B cell (primary cell): ENCODE measurements around the gene MUC3A. TPM values are rescaled to one million over a fixed set of nuclear protein-coding genes. Genes with fewer than 3 reads are reported as not detected.

Source experiments
- ATAC-seq: fragments of 200-7000 bp; cut with Tn5 transposase; one replicate; pipeline ENCODE4 v1.10.0; 2021; ENCODE audit warnings: low read depth, mild to moderate bottlenecking, moderate number of reproducible peaks, moderate library complexity
- CTCF ChIA-PET: fragments of 350-600 bp; sonication (Branson Sonifier 250); formaldehyde crosslinking; loops from one replicate; lab custom pipeline; 2021; ENCODE audit warnings: antibody characterized with exemption, inconsistent platforms; lab: Charles Lee
- POLR2A ChIA-PET: fragments of 350-600 bp; sonication (Branson Sonifier 250); formaldehyde crosslinking; loops from one replicate; lab custom pipeline; 2021; ENCODE audit warnings: antibody characterized with exemption; lab: Charles Lee
- DNase-seq: peaks from one replicate; pipeline ENCODE4 v3.0.0; 2013
- H2AFZ ChIP-seq: 2 replicates; pipeline ENCODE4 v1.6.1; 2012; ENCODE audit warnings: mild to moderate bottlenecking, low read depth, low read length; ENCODE audit not compliant: insufficient read depth, poor library complexity, severe bottlenecking
- H3K27ac ChIP-seq, 2 donors: 1 replicate in 1 of 2; 2 replicates in 1 of 2; pipeline ENCODE4 v1.5.1; 2012 to 2013; ENCODE audit warnings: low read length in 2 of 2, mild to moderate bottlenecking in 2 of 2, moderate library complexity in 1 of 2
- H3K27me3 ChIP-seq, 4 experiments: fragments of 200-600 bp in 1 of 4; sonication (generic) in 1 of 4; replicated peaks in 1 of 4; 1 replicate in 2 of 4; 2 replicates in 2 of 4; pipeline versions ENCODE4 v1.6.1 to v1.7.0; 2013 to 2016; ENCODE audit warnings: low read length in 3 of 4, mild to moderate bottlenecking in 2 of 4, mixed read lengths in 1 of 4, moderate library complexity in 1 of 4; ENCODE audit not compliant: insufficient read depth in 4 of 4, control insufficient read depth in 3 of 4; ENCODE audit errors: control extremely low read depth in 1 of 4
- H3K36me3 ChIP-seq, 2 experiments: replicated peaks in 1 of 2; 1 replicate in 1 of 2; 2 replicates in 1 of 2; pipeline versions ENCODE4 v1.6.1 to v1.7.1; 2013; ENCODE audit warnings: low read length in 1 of 2; ENCODE audit not compliant: insufficient read depth in 2 of 2, control insufficient read depth in 1 of 2; ENCODE audit errors: control extremely low read depth in 1 of 2, extremely low read depth in 1 of 2
- H3K4me1 ChIP-seq, 2 donors: fragments of 200-600 bp in 1 of 2; sonication (generic) in 1 of 2; 1 replicate in 1 of 2; 2 replicates in 1 of 2; pipeline versions ENCODE4 v1.5.1 to v1.6.1; 2013 to 2017; ENCODE audit warnings: low read length in 2 of 2; ENCODE audit not compliant: control insufficient read depth in 2 of 2, insufficient read depth in 2 of 2
- H3K4me2 ChIP-seq: replicated peaks from 2 replicates; pipeline ENCODE3; 2012; ENCODE audit warnings: mild to moderate bottlenecking, low read depth, low read length; ENCODE audit not compliant: poor library complexity, severe bottlenecking
- H3K4me3 ChIP-seq, 5 experiments: fragments of 200-600 bp in 1 of 5; sonication (generic) in 1 of 5; 1 replicate in 3 of 5; 2 replicates in 2 of 5; pipeline versions ENCODE4 v1.5.1 to v1.7.0; 2011 to 2016; ENCODE audit warnings: low read length in 4 of 5, mild to moderate bottlenecking in 4 of 5, low read depth in 2 of 5, control low read depth in 1 of 5, moderate library complexity in 1 of 5; ENCODE audit not compliant: insufficient read depth in 1 of 5; ENCODE audit errors: control extremely low read depth in 1 of 5, extremely low read depth in 1 of 5
- H3K79me2 ChIP-seq: fragments of 200-600 bp; sonication (generic); one replicate; pipeline ENCODE4 v1.6.0; 2016; ENCODE audit warnings: low read length; ENCODE audit not compliant: control insufficient read depth, insufficient read depth
- H3K9ac ChIP-seq: fragments of 200-600 bp; sonication (generic); 2 replicates; pipeline ENCODE4 v1.6.1; 2017; ENCODE audit warnings: mild to moderate bottlenecking, low read length, moderate library complexity
- H3K9me3 ChIP-seq, 3 donors: one replicate each; pipeline versions ENCODE4 v1.6.1 to v1.7.1; 2013; ENCODE audit warnings: low read length in 2 of 3; ENCODE audit not compliant: control insufficient read depth in 2 of 3, insufficient read depth in 1 of 3; ENCODE audit errors: control extremely low read depth in 1 of 3
- H4K20me1 ChIP-seq: 2 replicates; pipeline ENCODE4 v1.6.0; 2012; ENCODE audit warnings: mild to moderate bottlenecking, low read length; ENCODE audit not compliant: insufficient read depth, control insufficient read depth, poor library complexity, severe bottlenecking
- H3K27ac Mint-ChIP-seq: one replicate; pipeline ENCODE4 v1.8.0; 2021; ENCODE audit warnings: mixed read lengths
- H3K27me3 Mint-ChIP-seq: one replicate; pipeline ENCODE4 v1.8.0; 2021; ENCODE audit warnings: mixed read lengths
- H3K4me1 Mint-ChIP-seq: one replicate; pipeline ENCODE4 v1.8.0; 2021; ENCODE audit warnings: mixed read lengths
- H3K4me3 Mint-ChIP-seq: one replicate; pipeline ENCODE4 v1.8.0; 2021; ENCODE audit warnings: mixed read lengths
- H3K9me3 Mint-ChIP-seq: one replicate; pipeline ENCODE4 v1.8.0; 2022; ENCODE audit warnings: mixed read lengths; ENCODE audit not compliant: insufficient read depth
- CTCF ChIP-seq: fragments of 200-600 bp; IDR thresholded peaks from one replicate; pipeline ENCODE4 v1.8.0; 2022; ENCODE audit warnings: antibody characterized with exemption, mild to moderate bottlenecking
- EZH2 ChIP-seq: IDR thresholded peaks from 2 replicates; pipeline ENCODE4 v1.6.1; 2012; ENCODE audit warnings: borderline replicate concordance, low read depth, mild to moderate bottlenecking, moderate library complexity, low read length; ENCODE audit not compliant: insufficient read depth, poor library complexity, severe bottlenecking
- WGBS: methylation state at CpG from one replicate; pipeline ENCODE4 v1.1.5; 2013; ENCODE audit warnings: missing lambda C conversion rate; ENCODE audit not compliant: insufficient coverage; 5-methylcytosine and 5-hydroxymethylcytosine counted together
- intact Hi-C: fragments of 100-400 bp; cut with micrococcal nuclease; formaldehyde crosslinking; loops from one replicate; pipeline ENCODE4 v1.10.0; 2022
- polyA plus RNA-seq: library from polyadenylated mRNA; depleted of rRNA; stranded (reverse); fragments of >200 nt; gene quantifications from 2 replicates; pipeline ENCODE4 v1.2.3, GENCODE V29; 2012
- small RNA-seq: library from RNA; depleted of rRNA; stranded (forward); fragments of <200 nt; gene quantifications from one replicate; pipeline ENCODE3, GENCODE V24; 2012; ENCODE audit warnings: low replicate concordance, low read depth; ENCODE audit not compliant: insufficient read length
- total RNA-seq, 2 donors: library from RNA; stranded (reverse); fragments of 120-200 nt in 1 of 2; gene quantifications; 1 replicate in 1 of 2; 2 replicates in 1 of 2; pipeline versions ENCODE4 v1.2.3 to v1.2.4, GENCODE V29; 2013 to 2022

Gene MUC3A
- total and polyA plus RNA-seq, 2 donors (not counting 1 experiment from before 2014, with no cell fraction given), result not detected

DNA sequence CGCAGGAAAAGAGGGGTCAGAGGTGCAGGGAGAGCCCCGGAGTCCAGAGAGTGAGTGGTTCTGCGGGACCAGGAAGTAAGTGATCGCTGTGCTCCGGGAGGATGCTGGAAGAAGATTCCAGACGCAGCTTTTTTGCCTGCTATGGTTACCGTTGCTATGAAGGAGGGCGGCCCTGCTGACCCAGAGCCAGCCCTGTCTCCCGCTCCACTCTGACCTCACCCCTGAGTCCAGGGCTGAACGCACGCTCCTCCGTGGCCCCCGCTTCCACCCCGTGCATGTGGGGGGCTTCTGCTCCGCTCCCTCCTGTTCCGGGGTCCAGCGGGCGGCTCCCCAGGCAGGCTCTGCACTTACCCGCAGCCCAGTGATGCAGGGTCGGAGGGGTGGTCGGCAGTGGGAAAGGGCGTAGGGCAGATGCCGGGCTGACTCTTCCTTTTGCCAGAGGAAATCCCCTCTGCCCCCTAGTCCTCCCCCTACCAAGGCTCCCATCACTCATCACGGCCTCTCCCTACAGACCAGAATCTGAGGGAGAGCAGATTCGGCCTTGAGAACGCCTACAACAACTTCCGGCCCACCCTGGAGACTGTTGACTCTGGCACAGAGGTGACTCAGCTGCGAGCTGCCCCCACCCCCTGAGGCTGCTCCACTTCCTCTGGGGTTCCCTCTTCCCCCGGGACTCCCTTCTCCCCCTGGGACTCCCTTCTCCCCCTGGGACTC, 67.9 kb downstream of the MUC3A start:
- peak overlapping the region; percentile 37 for H3K27ac Mint-ChIP-seq
- Histone ChIP-seq H3K36me3 (no peaks in the 10 kb centered on the region), H3K9ac (peak overlapping the region; percentile 70), H3K27me3 (peaks cover 0 to 37% (median 0%) of the 10 kb centered on the region in 4 experiments), H4K20me1 (no peaks in the 10 kb centered on the region), H3K27ac (no peak overlapping the region), H3K9me3 (peaks cover 0 to 14% (median 0%) of the 10 kb centered on the region in 3 donors), H2AFZ (peak overlapping the region; percentile 78), H3K79me2 (no peaks in the 10 kb centered on the region), H3K4me3 (peak overlapping the region in 4 of 5 experiments; percentile 28 to 64 (median 46)), H3K4me1 (peaks cover 13 to 17% of the 10 kb centered on the region in 2 donors), H3K4me2 (peak overlapping the region; percentile 88)
- CTCF ChIA-PET, result no interaction called here
- H3K27me3 Mint-ChIP-seq, result peaks cover 25% of the 10 kb centered on the region
- H3K4me3 Mint-ChIP-seq, result peak overlapping the region; percentile 81
- no peaks in the 10 kb centered on the region for H3K9me3 Mint-ChIP-seq
- WGBS, result 6% methylated on average over 22 of the region's 29 CpGs
- TF ChIP-seq EZH2 (no peak), CTCF (no peak)
- ATAC-seq, result peak; percentile 74
- intact Hi-C loops, result no loop called here
- peak; percentile 31 for DNase-seq
- POLR2A ChIA-PET, result no interaction called here
- H3K4me1 Mint-ChIP-seq, result peaks cover 26% of the 10 kb centered on the region

Small RNA genes lying within 50 kb of the gene (small RNA-seq; reads per million reads assigned to genes)
- gene RN7SL549P (not detected), gene RPS29P15 (not detected)

Other genes starting within 250 kb of the MUC3A start
- gene POP7, start 243.4 kb upstream of the MUC3A start, total RNA-seq, result 13.0 and 14.4 TPM in 2 replicates
- gene POP7, start 243.4 kb upstream of the MUC3A start, polyA plus RNA-seq, result 8.8 and 15.2 TPM in 2 replicates
- not detected in 2 replicates for gene EPO, start 229.1 kb upstream of the MUC3A start, total RNA-seq
- 0.10 TPM in 1 of 2 replicates, not detected in the other for gene EPO, start 229.1 kb upstream of the MUC3A start, polyA plus RNA-seq
- gene ZAN, start 215.9 kb upstream of the MUC3A start, total RNA-seq, result not detected in 2 replicates
- not detected in 2 replicates for gene ZAN, start 215.9 kb upstream of the MUC3A start, polyA plus RNA-seq
- gene EPHB4, start 122.0 kb upstream of the MUC3A start, total RNA-seq, result 3.3 and 3.9 TPM in 2 replicates
- 12.0 and 15.2 TPM in 2 replicates for gene EPHB4, start 122.0 kb upstream of the MUC3A start, polyA plus RNA-seq
- gene SLC12A9, start 96.8 kb upstream of the MUC3A start, total RNA-seq, result 77.4 and 80.1 TPM in 2 replicates
- 71.9 and 80.0 TPM in 2 replicates for gene SLC12A9, start 96.8 kb upstream of the MUC3A start, polyA plus RNA-seq
- 13.4 and 13.8 TPM in 2 replicates for gene TRIP6, start 82.1 kb upstream of the MUC3A start, total RNA-seq
- gene TRIP6, start 82.1 kb upstream of the MUC3A start, polyA plus RNA-seq, result 6.7 and 6.8 TPM in 2 replicates
- 209 and 224 TPM in 2 replicates for gene SRRT, start 74.4 kb upstream of the MUC3A start, total RNA-seq
- 198 TPM in 2 replicates for gene SRRT, start 74.4 kb upstream of the MUC3A start, polyA plus RNA-seq
- 3.9 and 4.3 TPM in 2 replicates for gene UFSP1, start 59.8 kb upstream of the MUC3A start, total RNA-seq
- gene UFSP1, start 59.8 kb upstream of the MUC3A start, polyA plus RNA-seq, result 1.2 and 3.6 TPM in 2 replicates
- 0.15 and 0.24 TPM in 2 replicates for gene ACHE, start 53.6 kb upstream of the MUC3A start, total RNA-seq
- 0.13 and 0.37 TPM in 2 replicates for gene ACHE, start 53.6 kb upstream of the MUC3A start, polyA plus RNA-seq
- gene MUC12, start 20.0 kb downstream of the MUC3A start, total RNA-seq, result not detected in 2 replicates
- 0.81 TPM in 1 of 2 replicates, not detected in the other for gene MUC12, start 20.0 kb downstream of the MUC3A start, polyA plus RNA-seq
- not detected in 2 replicates for gene MUC17, start 70.5 kb downstream of the MUC3A start, total RNA-seq
- gene MUC17, start 70.5 kb downstream of the MUC3A start, polyA plus RNA-seq, result not detected in 2 replicates
- 76.1 and 85.7 TPM in 2 replicates for gene TRIM56, start 135.9 kb downstream of the MUC3A start, total RNA-seq
- gene TRIM56, start 135.9 kb downstream of the MUC3A start, polyA plus RNA-seq, result 8.4 and 11.0 TPM in 2 replicates
- 0.07 TPM in 1 of 2 replicates, not detected in the other for gene SERPINE1, start 177.6 kb downstream of the MUC3A start, total RNA-seq
- gene SERPINE1, start 177.6 kb downstream of the MUC3A start, polyA plus RNA-seq, result 0.09 TPM in 2 replicates
- gene AP1S1, start 204.9 kb downstream of the MUC3A start, total RNA-seq, result 10.3 and 11.4 TPM in 2 replicates
- 15.5 and 16.3 TPM in 2 replicates for gene AP1S1, start 204.9 kb downstream of the MUC3A start, polyA plus RNA-seq
- 0.12 and 0.17 TPM in 2 replicates for gene VGF, start 216.0 kb downstream of the MUC3A start, total RNA-seq
- gene VGF, start 216.0 kb downstream of the MUC3A start, polyA plus RNA-seq, result 0.10 TPM in 2 replicates
- gene NAT16, start 230.8 kb downstream of the MUC3A start, total RNA-seq, result not detected in 2 replicates
- gene NAT16, start 230.8 kb downstream of the MUC3A start, polyA plus RNA-seq, result not detected in 2 replicates